Activated T-helper 1 cell treated with anti-CD3 and anti-CD28 coated beads, Interleukin-12 subunit alpha, Interleukin-12 subunit beta, Interleukin-2, Interleukin-4 antibody, amounts not matched to agents 30 ng/mL and 10 ng/mL and 1 ng/mL, durations not matched to agents 14 hours and 24 hours and 36 hours (primary cell): Measurements from ENCODE around the gene CNKSR2. TPM values are rescaled to one million over a fixed set of nuclear protein-coding genes. Genes with fewer than 3 reads are reported as not detected.

Experiments
- DNase-seq: peaks from one replicate; pipeline ENCODE4 v3.0.0; 2021; ENCODE audit warnings: low spot score
- H3K27ac Mint-ChIP-seq: one replicate; pipeline ENCODE4 v1.8.0; 2021; ENCODE audit warnings: mild to moderate bottlenecking, mixed read lengths
- H3K27me3 Mint-ChIP-seq: one replicate; pipeline ENCODE4 v1.8.0; 2022; ENCODE audit warnings: mild to moderate bottlenecking, moderate library complexity, mixed read lengths; ENCODE audit not compliant: insufficient read depth
- H3K36me3 Mint-ChIP-seq: one replicate; pipeline ENCODE4 v1.8.0; 2021; ENCODE audit warnings: low read depth, mixed read lengths
- H3K4me1 Mint-ChIP-seq: one replicate; pipeline ENCODE4 v1.8.0; 2021; ENCODE audit warnings: low read depth, mixed read lengths
- H3K4me3 Mint-ChIP-seq: one replicate; pipeline ENCODE4 v1.8.0; 2021; ENCODE audit warnings: mild to moderate bottlenecking, moderate library complexity, mixed read lengths
- H3K9me3 Mint-ChIP-seq: one replicate; pipeline ENCODE4 v1.8.0; 2021; ENCODE audit warnings: mixed read lengths
- intact Hi-C: fragments of 100-400 bp; cut with micrococcal nuclease; formaldehyde crosslinking; loops from one replicate; pipeline ENCODE4 v1.15.1; 2024
- total RNA-seq: library from RNA; stranded (reverse); gene quantifications from 2 replicates; pipeline ENCODE4 v1.2.3, GENCODE V29; 2022

Gene CNKSR2
- total RNA-seq, 1 donor from 2014 or later = 7.4 TPM

DNA sequence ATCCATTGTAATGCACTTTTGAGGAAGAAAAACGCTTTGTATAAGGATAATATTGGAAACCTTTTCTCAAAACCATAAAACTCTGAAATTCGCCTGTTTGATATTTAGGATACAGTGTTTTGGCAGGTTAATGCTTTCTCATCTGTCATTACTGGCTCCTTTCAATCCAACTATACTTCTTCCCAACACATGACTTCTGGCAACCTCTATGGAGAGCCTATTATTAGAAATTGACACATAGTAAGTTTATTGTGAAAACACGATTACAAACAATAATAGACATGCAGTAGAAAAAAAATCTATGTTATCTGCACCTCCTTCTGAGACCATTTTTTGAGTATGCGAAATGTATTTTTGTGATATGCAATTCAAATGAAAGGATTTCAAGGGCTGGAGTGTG is 288.5 kb downstream of the CNKSR2 start:
- DNase-seq = no peak
- Mint-ChIP-seq H3K27me3 (peaks cover 11% of the 10 kb centered on the region), H3K4me3 (no peak overlapping the region), H3K36me3 (no peaks in the 10 kb centered on the region), H3K9me3 (no peaks in the 10 kb centered on the region), H3K4me1 (no peaks in the 10 kb centered on the region), H3K27ac (no peak overlapping the region)
- intact Hi-C loops = no loop called here

DNA sequence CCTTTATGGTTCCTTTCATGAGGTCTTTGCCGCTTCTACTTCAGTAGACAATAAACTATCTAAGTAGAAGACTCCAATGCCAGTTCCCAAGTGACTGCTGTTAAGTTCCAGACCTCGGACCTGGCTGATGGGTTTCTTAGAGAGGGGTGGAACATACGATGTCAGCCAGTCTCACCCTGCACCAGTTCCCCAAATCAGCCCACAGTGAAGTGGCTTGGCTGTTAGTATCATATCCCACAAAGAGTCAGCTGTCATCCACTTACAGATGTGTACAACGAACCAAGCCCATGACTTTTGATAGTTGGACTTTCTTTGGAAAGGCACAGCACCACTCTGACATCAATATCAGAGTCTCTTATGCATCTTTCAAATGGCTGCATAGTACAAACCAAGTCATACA is 292.0 kb downstream of the CNKSR2 start:
- H3K27ac Mint-ChIP-seq = no peak overlapping the region
- no peaks in the 10 kb centered on the region for H3K9me3 Mint-ChIP-seq
- intact Hi-C loops = no loop called here
- no peak overlapping the region for H3K4me3 Mint-ChIP-seq
- peaks cover 1% of the 10 kb centered on the region for H3K27me3 Mint-ChIP-seq
- no peak for DNase-seq
- H3K36me3 Mint-ChIP-seq = no peaks in the 10 kb centered on the region
- no peaks in the 10 kb centered on the region for H3K4me1 Mint-ChIP-seq

DNA sequence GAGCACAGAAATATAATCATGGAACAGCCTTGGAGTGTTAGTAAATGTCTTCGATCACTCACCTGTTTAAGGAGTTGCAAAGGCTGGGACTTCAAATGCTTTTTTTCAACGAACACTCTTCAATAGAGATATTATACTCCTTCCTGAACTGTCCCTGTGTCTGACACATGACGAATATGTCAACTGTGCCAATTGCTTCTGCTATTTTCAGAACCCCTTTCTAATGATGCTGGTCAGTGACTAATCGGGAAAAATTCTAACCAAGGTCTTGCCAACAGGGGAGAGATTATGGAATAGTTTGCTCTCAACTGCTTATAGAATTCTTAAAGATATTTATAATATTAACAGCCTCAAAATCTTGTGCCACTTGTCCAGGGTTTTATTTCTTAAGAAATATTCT is 292.5 kb downstream of the CNKSR2 start:
- intact Hi-C loops = no loop called here
- peaks cover 1% of the 10 kb centered on the region for H3K27me3 Mint-ChIP-seq
- H3K4me1 Mint-ChIP-seq = no peaks in the 10 kb centered on the region
- no peak overlapping the region for H3K4me3 Mint-ChIP-seq
- DNase-seq = no peak
- no peak overlapping the region for H3K27ac Mint-ChIP-seq
- H3K36me3 Mint-ChIP-seq = no peaks in the 10 kb centered on the region
- no peaks in the 10 kb centered on the region for H3K9me3 Mint-ChIP-seq

DNA sequence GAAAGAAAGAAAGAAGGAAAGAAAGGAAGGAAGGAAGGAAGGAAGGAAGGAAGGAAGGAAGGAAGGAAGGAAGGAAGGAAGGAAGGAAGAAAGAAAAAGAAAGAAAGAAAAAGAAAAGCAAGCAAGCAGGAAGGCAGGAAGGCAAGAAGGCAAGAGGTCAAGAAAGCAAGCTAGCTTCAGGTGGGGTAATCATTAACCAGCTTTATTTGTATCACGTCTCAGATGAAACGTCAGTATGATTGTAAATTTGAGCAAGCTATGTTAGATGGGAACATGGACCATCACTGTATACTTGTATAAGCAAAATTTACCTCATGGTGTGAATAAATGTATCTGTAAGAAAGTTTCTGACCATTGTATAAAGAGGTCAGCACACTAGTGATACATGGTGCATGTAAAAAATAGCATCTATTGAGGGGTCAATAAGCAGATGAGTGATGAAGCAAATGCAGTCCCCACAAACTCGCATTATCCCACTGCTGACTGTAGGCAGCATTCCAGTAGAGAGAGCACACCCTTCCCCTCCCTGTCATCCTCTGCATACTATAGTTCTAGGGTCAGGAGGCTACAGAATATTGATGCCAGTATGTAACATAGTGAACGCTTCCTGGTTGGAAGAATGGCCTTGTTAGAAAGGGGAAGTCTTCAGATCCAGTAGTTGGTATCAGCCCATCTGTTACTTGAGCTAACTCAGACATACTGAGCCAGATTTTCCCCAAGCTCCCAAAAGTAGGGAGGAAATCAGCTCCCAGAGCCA is 300.4 kb downstream of the CNKSR2 start:
- Mint-ChIP-seq H3K4me1 (no peaks in the 10 kb centered on the region), H3K27ac (no peak overlapping the region), H3K36me3 (no peaks in the 10 kb centered on the region), H3K4me3 (no peak overlapping the region), H3K9me3 (no peaks in the 10 kb centered on the region), H3K27me3 (no peaks in the 10 kb centered on the region)
- intact Hi-C loops = no loop called here
- DNase-seq = no peak

DNA sequence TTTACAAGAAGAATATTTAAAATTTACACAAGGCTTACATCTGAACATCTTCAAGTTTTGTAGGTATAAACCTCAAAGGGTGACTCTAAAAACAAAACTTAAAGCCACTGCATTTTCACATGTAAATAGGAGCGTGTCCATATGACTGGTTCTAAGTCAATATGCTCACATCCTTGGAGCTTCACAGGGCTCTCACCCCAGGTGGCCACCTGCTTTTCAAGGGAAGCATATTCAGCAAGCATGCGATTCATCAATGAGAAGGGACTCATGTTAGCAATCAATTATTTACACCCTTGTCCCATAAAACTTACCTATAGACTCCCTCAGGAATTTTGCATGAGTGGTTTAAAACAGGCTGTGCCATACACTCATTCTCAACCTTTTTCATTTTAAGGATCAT is 301.7 kb downstream of the CNKSR2 start:
- Mint-ChIP-seq H3K4me1 (no peaks in the 10 kb centered on the region), H3K9me3 (no peaks in the 10 kb centered on the region), H3K4me3 (no peak overlapping the region), H3K36me3 (no peaks in the 10 kb centered on the region), H3K27me3 (no peaks in the 10 kb centered on the region), H3K27ac (no peak overlapping the region)
- intact Hi-C loops = no loop called here
- DNase-seq = no peak

DNA sequence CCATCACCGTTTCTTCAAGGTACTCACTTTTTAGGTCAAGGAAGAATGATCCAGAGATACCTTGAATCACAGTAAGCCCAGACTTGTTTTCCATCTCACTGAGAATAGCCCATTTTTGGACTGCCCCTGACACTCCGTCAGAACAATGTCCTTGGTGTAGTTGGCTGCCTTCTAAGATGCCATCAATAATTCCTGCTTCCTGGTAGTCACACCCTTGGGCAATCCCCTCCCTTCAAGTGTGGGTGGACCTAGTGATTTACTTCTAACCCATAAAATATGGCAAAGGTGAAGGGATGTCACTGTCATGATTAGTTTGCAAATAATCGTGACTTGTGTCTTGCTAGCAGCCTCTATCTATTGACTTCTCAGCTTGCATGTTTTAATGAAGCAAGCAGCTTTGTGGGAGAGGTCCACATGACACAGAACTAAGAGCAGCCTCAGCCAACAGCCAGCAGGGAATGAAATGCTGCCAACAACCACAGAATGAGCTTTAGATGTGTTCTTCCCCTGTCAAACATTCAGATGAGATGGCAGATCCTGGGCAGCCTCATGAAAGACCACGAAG is 303.9 kb downstream of the CNKSR2 start:
- Mint-ChIP-seq H3K27me3 (no peaks in the 10 kb centered on the region), H3K4me3 (no peak overlapping the region), H3K27ac (no peak overlapping the region), H3K9me3 (no peaks in the 10 kb centered on the region), H3K36me3 (no peaks in the 10 kb centered on the region), H3K4me1 (no peaks in the 10 kb centered on the region)
- intact Hi-C loops = no loop called here
- no peak for DNase-seq

DNA sequence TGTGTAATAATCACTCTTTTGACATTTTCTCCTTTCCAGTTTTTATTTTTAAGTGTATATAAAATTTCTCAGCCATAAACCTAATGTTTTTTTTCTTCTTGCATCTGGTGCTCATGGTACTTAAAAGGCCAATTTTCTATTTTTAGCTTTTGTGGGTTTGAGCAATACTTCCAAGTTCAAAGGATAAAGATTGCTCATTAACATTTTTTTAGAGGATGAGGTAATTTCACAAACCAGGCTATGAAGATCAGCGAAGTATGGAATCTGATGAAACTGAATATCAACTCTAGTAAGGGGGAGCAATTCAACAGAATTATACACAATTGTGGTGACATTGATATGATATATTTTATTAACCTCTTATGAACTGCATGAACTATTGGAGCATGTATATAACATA is 309.7 kb downstream of the CNKSR2 start:
- no peaks in the 10 kb centered on the region for H3K4me1 Mint-ChIP-seq
- H3K36me3 Mint-ChIP-seq = peaks cover 1% of the 10 kb centered on the region
- no peak overlapping the region for H3K4me3 Mint-ChIP-seq
- H3K27me3 Mint-ChIP-seq = no peaks in the 10 kb centered on the region
- intact Hi-C loops = no loop called here
- no peak for DNase-seq
- no peak overlapping the region for H3K27ac Mint-ChIP-seq
- H3K9me3 Mint-ChIP-seq = no peaks in the 10 kb centered on the region

DNA sequence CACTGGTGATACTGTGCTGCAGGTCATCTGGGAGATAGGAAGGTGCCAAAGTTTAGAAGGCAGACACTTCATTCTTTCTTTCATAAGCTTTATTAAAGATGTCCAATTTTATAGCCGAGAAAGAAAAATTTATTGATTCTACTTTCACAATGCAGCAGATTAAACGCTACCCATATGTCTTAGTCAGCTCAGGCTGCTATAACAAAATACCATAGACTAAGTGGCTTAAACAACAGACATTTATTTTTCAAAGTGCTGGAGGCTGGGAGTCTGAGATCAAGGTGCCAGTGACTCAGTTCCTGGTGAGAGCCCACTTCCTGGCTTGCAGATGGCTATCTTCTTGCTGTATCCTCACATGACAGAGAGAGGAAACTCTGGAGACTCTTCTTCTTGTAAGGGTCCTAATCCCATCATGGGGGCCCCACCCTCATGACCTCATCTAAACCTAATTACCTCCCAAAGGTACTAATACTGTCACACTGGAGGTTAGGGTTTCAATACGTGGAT is 317.3 kb downstream of the CNKSR2 start:
- Mint-ChIP-seq H3K27ac (no peak overlapping the region), H3K27me3 (no peaks in the 10 kb centered on the region), H3K4me1 (no peaks in the 10 kb centered on the region), H3K9me3 (no peaks in the 10 kb centered on the region), H3K36me3 (no peaks in the 10 kb centered on the region), H3K4me3 (no peak overlapping the region)
- no peak for DNase-seq
- intact Hi-C loops = no loop called here

DNA sequence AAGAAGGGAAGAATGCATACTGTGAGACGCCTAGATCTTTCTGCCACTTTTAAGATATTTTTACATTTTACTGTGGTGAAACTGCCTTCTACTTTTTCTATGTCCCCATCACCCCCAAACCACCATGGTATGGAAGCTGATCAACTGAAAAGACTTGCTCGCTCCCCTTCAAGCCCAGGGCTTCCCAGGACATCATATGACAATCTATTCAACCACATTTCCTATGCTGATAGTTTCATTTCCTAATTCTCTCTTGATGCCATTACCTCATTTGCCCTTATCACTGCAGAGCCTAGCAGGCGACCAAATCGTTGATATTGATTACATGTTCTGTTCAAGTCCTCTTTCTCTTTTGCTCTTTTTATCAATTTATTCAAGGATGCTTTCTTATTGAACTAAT is 324.1 kb downstream of the CNKSR2 start:
- Mint-ChIP-seq H3K4me1 (no peaks in the 10 kb centered on the region), H3K36me3 (no peaks in the 10 kb centered on the region), H3K9me3 (no peaks in the 10 kb centered on the region), H3K27ac (no peak overlapping the region), H3K4me3 (no peak overlapping the region), H3K27me3 (no peaks in the 10 kb centered on the region)
- intact Hi-C loops = no loop called here
- DNase-seq = no peak

DNA sequence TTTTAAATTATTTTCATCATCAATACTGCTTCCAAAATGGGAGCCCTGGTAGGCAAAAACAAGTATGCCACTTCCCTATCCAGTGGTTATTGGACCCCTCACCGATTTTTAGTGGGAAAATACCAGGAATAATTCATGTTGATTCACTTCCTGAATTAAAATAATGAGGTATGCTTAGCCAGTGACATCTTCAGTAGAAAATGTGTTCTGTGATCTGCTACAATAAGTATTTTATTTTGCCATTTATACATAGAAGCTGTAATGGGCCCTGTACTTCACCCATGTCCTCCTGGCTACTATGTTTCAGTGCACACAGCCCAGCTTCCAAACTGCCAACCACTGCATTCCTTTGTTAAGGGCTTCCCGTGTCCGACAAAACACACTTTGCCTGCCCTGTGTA is 324.9 kb downstream of the CNKSR2 start:
- Mint-ChIP-seq H3K36me3 (no peaks in the 10 kb centered on the region), H3K27me3 (no peaks in the 10 kb centered on the region), H3K27ac (no peak overlapping the region), H3K4me1 (no peaks in the 10 kb centered on the region), H3K9me3 (no peaks in the 10 kb centered on the region), H3K4me3 (no peak overlapping the region)
- intact Hi-C loops = no loop called here
- no peak for DNase-seq

DNA sequence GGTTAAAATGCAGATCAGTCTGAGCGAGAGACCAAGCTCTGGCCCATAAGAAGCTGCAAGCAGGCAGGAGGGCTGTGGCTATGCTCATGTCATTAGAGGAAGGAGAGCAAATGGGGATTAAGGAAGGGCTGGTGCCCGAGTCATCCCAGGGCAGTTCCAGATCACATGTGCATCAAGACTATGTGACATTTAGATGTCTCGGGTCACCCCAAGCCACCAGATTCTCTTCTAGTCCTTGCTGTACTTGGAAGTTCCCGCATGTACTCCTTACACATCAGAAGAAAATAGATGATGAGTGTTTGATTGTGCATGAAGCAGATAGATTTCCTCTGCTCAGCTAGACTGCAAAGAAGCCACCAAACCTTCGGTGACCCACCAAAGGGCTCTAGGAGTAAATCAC is 326.1 kb downstream of the CNKSR2 start:
- intact Hi-C loops = no loop called here
- Mint-ChIP-seq H3K4me1 (no peaks in the 10 kb centered on the region), H3K9me3 (no peaks in the 10 kb centered on the region), H3K27ac (no peak overlapping the region), H3K27me3 (no peaks in the 10 kb centered on the region), H3K4me3 (no peak overlapping the region), H3K36me3 (no peaks in the 10 kb centered on the region)
- DNase-seq = no peak

DNA sequence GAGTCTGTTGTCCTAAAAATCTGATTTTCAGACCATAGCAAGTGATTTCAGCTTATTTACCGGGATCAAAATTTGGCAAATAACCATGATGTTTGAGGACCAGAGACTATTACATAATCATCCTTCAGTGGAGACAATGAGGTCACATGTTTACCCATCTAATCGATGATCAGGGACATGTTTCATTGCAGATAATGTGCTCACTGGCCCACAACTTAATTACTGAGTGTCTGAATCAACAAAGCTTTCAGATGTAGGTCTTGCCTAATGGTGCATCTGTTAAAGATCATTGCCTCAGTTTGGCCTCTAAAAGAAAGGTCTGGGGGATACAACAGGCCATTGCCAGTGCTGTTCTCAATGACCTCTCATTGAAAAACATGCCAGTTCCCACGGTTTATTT is 326.7 kb downstream of the CNKSR2 start:
- H3K4me1 Mint-ChIP-seq = no peaks in the 10 kb centered on the region
- H3K36me3 Mint-ChIP-seq = no peaks in the 10 kb centered on the region
- H3K4me3 Mint-ChIP-seq = no peak overlapping the region
- intact Hi-C loops = no loop called here
- no peaks in the 10 kb centered on the region for H3K9me3 Mint-ChIP-seq
- H3K27ac Mint-ChIP-seq = no peak overlapping the region
- DNase-seq = no peak
- H3K27me3 Mint-ChIP-seq = no peaks in the 10 kb centered on the region

DNA sequence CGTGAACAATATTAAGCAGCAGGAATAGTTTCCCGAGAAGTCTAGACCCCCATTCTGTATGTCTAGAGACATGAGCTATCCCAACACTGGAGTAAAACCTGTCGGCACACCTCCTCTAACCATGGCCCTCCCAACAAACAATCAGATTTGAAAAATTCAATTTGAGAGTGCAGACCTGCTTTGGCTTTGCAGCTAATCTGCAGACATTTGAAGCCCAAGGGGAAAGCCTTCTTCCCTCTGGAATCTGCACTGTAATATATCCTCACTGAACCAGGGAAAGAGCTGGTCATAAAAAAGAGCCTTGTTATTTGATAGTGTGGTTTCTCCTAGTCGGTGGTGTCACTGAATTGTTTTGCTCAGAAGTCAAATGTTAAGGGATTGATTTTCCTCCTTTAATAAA is 328.5 kb downstream of the CNKSR2 start:
- Mint-ChIP-seq H3K4me1 (no peaks in the 10 kb centered on the region), H3K4me3 (no peak overlapping the region), H3K9me3 (no peaks in the 10 kb centered on the region), H3K27me3 (no peaks in the 10 kb centered on the region), H3K36me3 (no peaks in the 10 kb centered on the region), H3K27ac (no peak overlapping the region)
- no peak for DNase-seq
- intact Hi-C loops = no loop called here
